ENCODE measurements around the gene CABP2.

DNA sequence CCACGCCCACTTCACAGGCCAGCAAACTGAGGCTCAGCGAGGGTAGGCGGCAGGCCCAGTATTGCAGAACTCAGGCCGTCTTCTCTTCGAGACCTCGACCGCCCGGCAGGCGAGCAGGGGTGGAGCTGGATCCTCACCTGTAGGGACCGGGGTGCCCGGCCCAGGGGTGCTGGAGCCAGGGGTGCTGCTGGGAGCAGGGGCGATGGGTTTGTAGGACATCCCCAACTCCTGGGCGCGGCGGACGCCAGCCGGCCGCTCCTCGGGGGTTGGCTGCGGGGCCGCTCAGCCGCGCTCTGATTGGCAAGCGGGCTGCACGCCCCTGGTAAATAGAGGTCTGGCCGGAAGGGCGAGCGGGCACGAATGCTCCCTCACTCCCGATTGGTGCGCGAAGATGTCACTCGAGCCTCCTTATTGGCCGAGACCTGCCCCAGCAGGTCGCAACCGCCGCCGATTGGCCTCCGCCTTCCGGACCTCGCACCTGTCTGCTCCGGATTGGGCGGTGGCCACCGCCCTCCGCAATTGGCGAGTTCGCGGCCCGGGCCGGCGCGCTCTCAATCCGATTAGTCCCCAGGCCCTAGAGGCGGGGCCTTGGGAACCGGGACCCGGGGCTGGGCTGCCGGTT is 15.3 kb downstream of the CABP2 start, which contains the start of gene CDK2AP2:
- TF ChIP-seq, protein P1, sequence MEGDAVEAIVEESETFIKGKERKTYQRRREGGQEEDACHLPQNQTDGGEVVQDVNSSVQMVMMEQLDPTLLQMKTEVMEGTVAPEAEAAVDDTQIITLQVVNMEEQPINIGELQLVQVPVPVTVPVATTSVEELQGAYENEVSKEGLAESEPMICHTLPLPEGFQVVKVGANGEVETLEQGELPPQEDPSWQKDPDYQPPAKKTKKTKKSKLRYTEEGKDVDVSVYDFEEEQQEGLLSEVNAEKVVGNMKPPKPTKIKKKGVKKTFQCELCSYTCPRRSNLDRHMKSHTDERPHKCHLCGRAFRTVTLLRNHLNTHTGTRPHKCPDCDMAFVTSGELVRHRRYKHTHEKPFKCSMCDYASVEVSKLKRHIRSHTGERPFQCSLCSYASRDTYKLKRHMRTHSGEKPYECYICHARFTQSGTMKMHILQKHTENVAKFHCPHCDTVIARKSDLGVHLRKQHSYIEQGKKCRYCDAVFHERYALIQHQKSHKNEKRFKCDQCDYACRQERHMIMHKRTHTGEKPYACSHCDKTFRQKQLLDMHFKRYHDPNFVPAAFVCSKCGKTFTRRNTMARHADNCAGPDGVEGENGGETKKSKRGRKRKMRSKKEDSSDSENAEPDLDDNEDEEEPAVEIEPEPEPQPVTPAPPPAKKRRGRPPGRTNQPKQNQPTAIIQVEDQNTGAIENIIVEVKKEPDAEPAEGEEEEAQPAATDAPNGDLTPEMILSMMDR (IDR thresholded peaks at IDR 0.05; ENCODE audit: low read depth, low read length, missing input control): no peak
- TF ChIP-seq, protein P2, sequence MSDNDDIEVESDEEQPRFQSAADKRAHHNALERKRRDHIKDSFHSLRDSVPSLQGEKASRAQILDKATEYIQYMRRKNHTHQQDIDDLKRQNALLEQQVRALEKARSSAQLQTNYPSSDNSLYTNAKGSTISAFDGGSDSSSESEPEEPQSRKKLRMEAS (IDR thresholded peaks at IDR 0.05): peak; percentile 47
- TF ChIP-seq GABPA (IDR thresholded peaks at IDR 0.05 in 1 of 2, conservative IDR thresholded peaks at IDR 0.05 in 1 of 2): peak in 1 of 2 donors; percentile 83
- peak in 1 of 2 donors; percentile 35 for TF ChIP-seq RXRA (IDR thresholded peaks at IDR 0.05)
- TF ChIP-seq NR2F2 (IDR thresholded peaks at IDR 0.05): peak; percentile 27
- TF ChIP-seq, protein P3, sequence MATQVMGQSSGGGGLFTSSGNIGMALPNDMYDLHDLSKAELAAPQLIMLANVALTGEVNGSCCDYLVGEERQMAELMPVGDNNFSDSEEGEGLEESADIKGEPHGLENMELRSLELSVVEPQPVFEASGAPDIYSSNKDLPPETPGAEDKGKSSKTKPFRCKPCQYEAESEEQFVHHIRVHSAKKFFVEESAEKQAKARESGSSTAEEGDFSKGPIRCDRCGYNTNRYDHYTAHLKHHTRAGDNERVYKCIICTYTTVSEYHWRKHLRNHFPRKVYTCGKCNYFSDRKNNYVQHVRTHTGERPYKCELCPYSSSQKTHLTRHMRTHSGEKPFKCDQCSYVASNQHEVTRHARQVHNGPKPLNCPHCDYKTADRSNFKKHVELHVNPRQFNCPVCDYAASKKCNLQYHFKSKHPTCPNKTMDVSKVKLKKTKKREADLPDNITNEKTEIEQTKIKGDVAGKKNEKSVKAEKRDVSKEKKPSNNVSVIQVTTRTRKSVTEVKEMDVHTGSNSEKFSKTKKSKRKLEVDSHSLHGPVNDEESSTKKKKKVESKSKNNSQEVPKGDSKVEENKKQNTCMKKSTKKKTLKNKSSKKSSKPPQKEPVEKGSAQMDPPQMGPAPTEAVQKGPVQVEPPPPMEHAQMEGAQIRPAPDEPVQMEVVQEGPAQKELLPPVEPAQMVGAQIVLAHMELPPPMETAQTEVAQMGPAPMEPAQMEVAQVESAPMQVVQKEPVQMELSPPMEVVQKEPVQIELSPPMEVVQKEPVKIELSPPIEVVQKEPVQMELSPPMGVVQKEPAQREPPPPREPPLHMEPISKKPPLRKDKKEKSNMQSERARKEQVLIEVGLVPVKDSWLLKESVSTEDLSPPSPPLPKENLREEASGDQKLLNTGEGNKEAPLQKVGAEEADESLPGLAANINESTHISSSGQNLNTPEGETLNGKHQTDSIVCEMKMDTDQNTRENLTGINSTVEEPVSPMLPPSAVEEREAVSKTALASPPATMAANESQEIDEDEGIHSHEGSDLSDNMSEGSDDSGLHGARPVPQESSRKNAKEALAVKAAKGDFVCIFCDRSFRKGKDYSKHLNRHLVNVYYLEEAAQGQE (IDR thresholded peaks at IDR 0.05): peak; percentile 88
- no peak for TF ChIP-seq RAD21 (IDR thresholded peaks at IDR 0.05)
- peak; percentile 72 for TF ChIP-seq TAF1 (conservative IDR thresholded peaks at IDR 0.05)
- peak; percentile 99 for TF ChIP-seq SP1 (IDR thresholded peaks at IDR 0.05)
- TF ChIP-seq, protein P4, sequence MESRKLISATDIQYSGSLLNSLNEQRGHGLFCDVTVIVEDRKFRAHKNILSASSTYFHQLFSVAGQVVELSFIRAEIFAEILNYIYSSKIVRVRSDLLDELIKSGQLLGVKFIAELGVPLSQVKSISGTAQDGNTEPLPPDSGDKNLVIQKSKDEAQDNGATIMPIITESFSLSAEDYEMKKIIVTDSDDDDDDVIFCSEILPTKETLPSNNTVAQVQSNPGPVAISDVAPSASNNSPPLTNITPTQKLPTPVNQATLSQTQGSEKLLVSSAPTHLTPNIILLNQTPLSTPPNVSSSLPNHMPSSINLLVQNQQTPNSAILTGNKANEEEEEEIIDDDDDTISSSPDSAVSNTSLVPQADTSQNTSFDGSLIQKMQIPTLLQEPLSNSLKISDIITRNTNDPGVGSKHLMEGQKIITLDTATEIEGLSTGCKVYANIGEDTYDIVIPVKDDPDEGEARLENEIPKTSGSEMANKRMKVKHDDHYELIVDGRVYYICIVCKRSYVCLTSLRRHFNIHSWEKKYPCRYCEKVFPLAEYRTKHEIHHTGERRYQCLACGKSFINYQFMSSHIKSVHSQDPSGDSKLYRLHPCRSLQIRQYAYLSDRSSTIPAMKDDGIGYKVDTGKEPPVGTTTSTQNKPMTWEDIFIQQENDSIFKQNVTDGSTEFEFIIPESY (IDR thresholded peaks at IDR 0.05): no peak
- TF ChIP-seq EGR1 (IDR thresholded peaks at IDR 0.05; ENCODE audit: low read depth in 2 of 2): no peak
- peak; percentile 70 for TF ChIP-seq FOXA2 (IDR thresholded peaks at IDR 0.05)
